IMR-90 (cell line): ENCODE measurements around the gene IL11RA. TPM values are rescaled to one million over a fixed set of nuclear protein-coding genes. Genes with fewer than 3 reads are reported as not detected.
A peak's percentile ranks its signal among the peaks of the same experiment; 100 is the strongest.

Source experiments
- ATAC-seq: fragments of 200-7000 bp; cut with Tn5 transposase; 2 replicates; pipeline ENCODE4 v1.9.1; 2020; ENCODE audit warnings: low read depth, mild to moderate bottlenecking, moderate library complexity
- BruUV-seq: library from RNA; stranded (reverse); fragments of 400-500 nt; replicated peaks from 2 replicates; lab custom pipeline; 2021; lab: Mats Ljungman, UMichigan
- CTCF ChIA-PET: fragments of 300-600 bp; formaldehyde crosslinking; extraction: SDS; loops from one replicate; lab custom pipeline; 2021; ENCODE audit warnings: antibody characterized with exemption; lab: Yijun Ruan, JAX
- POLR2A ChIA-PET: fragments of 300-600 bp; sonication (Branson Sonifier 250); formaldehyde crosslinking; loops from one replicate; lab custom pipeline; 2022; ENCODE audit warnings: antibody characterized with exemption; ENCODE audit not compliant: unreplicated experiment; lab: Charles Lee
- DNase-seq: peaks from one replicate; pipeline ENCODE4 v3.0.0; 2013
- H2AFZ ChIP-seq: replicated peaks from 2 replicates; pipeline ENCODE3; 2013; ENCODE audit warnings: low read length, mild to moderate bottlenecking; ENCODE audit not compliant: poor library complexity
- H2AK5ac ChIP-seq: 2 replicates; pipeline ENCODE4 v1.6.1; 2013; ENCODE audit warnings: low read depth, low read length, inconsistent platforms
- H2AK9ac ChIP-seq: replicated peaks from 2 replicates; pipeline ENCODE3; 2013; ENCODE audit warnings: mild to moderate bottlenecking, low read depth, low read length, moderate library complexity; ENCODE audit not compliant: poor library complexity
- H2BK120ac ChIP-seq: 2 replicates; pipeline ENCODE4 v1.6.1; 2013; ENCODE audit warnings: low read depth, low read length, inconsistent platforms
- H2BK15ac ChIP-seq: 3 replicates; pipeline ENCODE4 v1.6.1; 2013; ENCODE audit warnings: low read depth, low read length, inconsistent platforms
- H2BK20ac ChIP-seq: 2 replicates; pipeline ENCODE4 v1.6.1; 2013; ENCODE audit warnings: low read depth, mild to moderate bottlenecking, inconsistent platforms, low read length, moderate library complexity
- H2BK5ac ChIP-seq: 2 replicates; pipeline ENCODE4 v1.6.1; 2013; ENCODE audit warnings: mild to moderate bottlenecking, low read depth, low read length, inconsistent platforms; ENCODE audit not compliant: poor library complexity, severe bottlenecking
- H3K14ac ChIP-seq: replicated peaks from 2 replicates; pipeline ENCODE4 v1.6.1; 2013; ENCODE audit warnings: low read depth, low read length, inconsistent platforms
- H3K18ac ChIP-seq: 2 replicates; pipeline ENCODE4 v1.6.1; 2013; ENCODE audit warnings: low read depth, low read length, control low read depth
- H3K23ac ChIP-seq: 2 replicates; pipeline ENCODE4 v1.6.1; 2013; ENCODE audit warnings: low read depth, low read length, inconsistent platforms
- H3K27ac ChIP-seq: 2 replicates; pipeline ENCODE4 v1.5.1; 2013; ENCODE audit warnings: mild to moderate bottlenecking, control low read depth, low read length; ENCODE audit not compliant: insufficient read depth
- H3K27me3 ChIP-seq: 2 replicates; pipeline ENCODE4 v1.6.1; 2013; ENCODE audit warnings: low read length; ENCODE audit not compliant: control insufficient read depth, insufficient read depth
- H3K36me3 ChIP-seq: 2 replicates; pipeline ENCODE4 v1.6.1; 2013; ENCODE audit warnings: low read length, mixed read lengths; ENCODE audit not compliant: control insufficient read depth, insufficient read depth
- H3K4ac ChIP-seq: 2 replicates; pipeline ENCODE4 v1.6.1; 2013; ENCODE audit warnings: low read depth, low read length, inconsistent platforms
- H3K4me1 ChIP-seq: 2 replicates; pipeline ENCODE4 v1.6.1; 2013; ENCODE audit warnings: low read length, mixed read lengths; ENCODE audit not compliant: control insufficient read depth, insufficient read depth
- H3K4me2 ChIP-seq: 2 replicates; pipeline ENCODE4 v1.6.1; 2013; ENCODE audit warnings: low read depth, mild to moderate bottlenecking, control low read depth, low read length, moderate library complexity
- H3K4me3 ChIP-seq: 2 replicates; pipeline ENCODE4 v1.5.1; 2013; ENCODE audit warnings: low read depth, mild to moderate bottlenecking, control low read depth, low read length, moderate library complexity; ENCODE audit not compliant: insufficient read depth
- H3K56ac ChIP-seq: 2 replicates; pipeline ENCODE4 v1.6.1; 2013; ENCODE audit warnings: low read length, inconsistent platforms; ENCODE audit not compliant: insufficient read depth; ENCODE audit errors: extremely low read depth
- H3K79me1 ChIP-seq, 2 experiments: 2 replicates each; pipeline ENCODE4 v1.6.1; 2013; ENCODE audit warnings: low read length in 2 of 2, inconsistent platforms in 1 of 2, low read depth in 1 of 2
- H3K9ac ChIP-seq: 2 replicates; pipeline ENCODE4 v1.6.1; 2013; ENCODE audit warnings: low read depth, low read length, control low read depth
- H3K9me1 ChIP-seq: 2 replicates; pipeline ENCODE4 v1.6.1; 2013; ENCODE audit warnings: low read length, inconsistent platforms; ENCODE audit not compliant: insufficient read depth
- H3K9me3 ChIP-seq: 2 replicates; pipeline ENCODE4 v1.6.1; 2013; ENCODE audit warnings: low read length; ENCODE audit not compliant: control insufficient read depth, insufficient read depth
- H4K20me1 ChIP-seq: 2 replicates; pipeline ENCODE4 v1.6.1; 2013; ENCODE audit warnings: low read length, inconsistent platforms; ENCODE audit not compliant: insufficient read depth
- H4K5ac ChIP-seq: 2 replicates; pipeline ENCODE4 v1.6.1; 2013; ENCODE audit warnings: mild to moderate bottlenecking, low read depth, low read length, control low read depth
- H4K8ac ChIP-seq, 2 experiments: 2 replicates each; pipeline ENCODE4 v1.6.1; 2013; ENCODE audit warnings: low read depth in 2 of 2, low read length in 2 of 2, control low read depth in 1 of 2, inconsistent platforms in 1 of 2
- H4K91ac ChIP-seq: 2 replicates; pipeline ENCODE4 v1.6.1; 2013; ENCODE audit warnings: low read depth, low read length, inconsistent platforms; ENCODE audit not compliant: insufficient read depth
- CEBPB ChIP-seq: IDR thresholded peaks from 2 replicates; pipeline ENCODE4 v1.6.1; 2012; ENCODE audit warnings: low read depth, low read length, improper control_type of control experiment
- CHD1 ChIP-seq: IDR thresholded peaks from 2 replicates; pipeline ENCODE4 v1.6.1; 2012; ENCODE audit warnings: low read depth, low read length, improper control_type of control experiment
- FOS ChIP-seq: fragments of 150-350 bp; IDR thresholded peaks from 2 replicates; pipeline ENCODE4 v1.6.1; 2016; ENCODE audit warnings: low read depth, low read length
- MAFK ChIP-seq: IDR thresholded peaks from 2 replicates; pipeline ENCODE4 v1.6.1; 2012; ENCODE audit warnings: low read depth, low read length, improper control_type of control experiment
- MAZ ChIP-seq: IDR thresholded peaks from 2 replicates; pipeline ENCODE4 v1.6.1; 2012; ENCODE audit warnings: low read depth, mild to moderate bottlenecking, low read length, improper control_type of control experiment, moderate library complexity, borderline replicate concordance
- MXI1 ChIP-seq: IDR thresholded peaks from 2 replicates; pipeline ENCODE4 v1.6.1; 2012; ENCODE audit warnings: low read depth, mild to moderate bottlenecking, low read length, moderate library complexity, borderline replicate concordance
- NFE2L2 ChIP-seq: fragments of 150-350 bp; IDR thresholded peaks from 2 replicates; pipeline ENCODE4 v1.6.1; 2016; ENCODE audit warnings: low read depth, mild to moderate bottlenecking, low read length
- POLR2A ChIP-seq: IDR thresholded peaks from 2 replicates; pipeline ENCODE4 v1.6.1; 2012; ENCODE audit warnings: mild to moderate bottlenecking, low read depth, low read length
- RAD21 ChIP-seq: IDR thresholded peaks from 2 replicates; pipeline ENCODE4 v1.6.1; 2012; ENCODE audit warnings: low read length, improper control_type of control experiment
- RCOR1 ChIP-seq: IDR thresholded peaks from 2 replicates; pipeline ENCODE4 v1.6.1; 2012; ENCODE audit warnings: mild to moderate bottlenecking, low read length, improper control_type of control experiment; ENCODE audit not compliant: insufficient replicate concordance
- RFX5 ChIP-seq: IDR thresholded peaks from 2 replicates; pipeline ENCODE4 v1.8.0; 2012; ENCODE audit warnings: low read depth, mild to moderate bottlenecking, low read length, moderate library complexity
- SMC3 ChIP-seq: fragments of 150-350 bp; IDR thresholded peaks from 2 replicates; pipeline ENCODE4 v1.6.1; 2016; ENCODE audit warnings: low read depth, mild to moderate bottlenecking, antibody characterized with exemption, low read length, moderate library complexity
- WGBS, 2 experiments: methylation state at CpG; one replicate each; pipeline versions ENCODE4 v1.1.5 to v1.1.7; 2013; ENCODE audit warnings: missing lambda C conversion rate in 2 of 2; ENCODE audit not compliant: insufficient read length in 1 of 2; ENCODE audit errors: extremely low coverage in 2 of 2; 5-methylcytosine and 5-hydroxymethylcytosine counted together
- dilution Hi-C: fragments of 300-500 bp; cut with HindIII; formaldehyde crosslinking; loops from one replicate; pipeline ENCODE4 v1.14.3; 2018; ENCODE audit warnings: low sequenced_read_pairs; ENCODE audit not compliant: unreplicated experiment
- in situ Hi-C: fragments of 300-500 bp; cut with MboI; formaldehyde crosslinking; loops from 3 replicates; pipeline ENCODE4 v1.14.3; 2019; ENCODE audit warnings: low sequenced_read_pairs, inconsistent platforms, mixed read lengths
- intact Hi-C: fragments of 100-400 bp; cut with micrococcal nuclease; formaldehyde crosslinking; loops from 2 replicates; pipeline ENCODE4 v1.10.0; 2022
- polyA plus RNA-seq, 3 experiments: library from polyadenylated mRNA; depleted of rRNA; stranded (reverse); fragments of >200 nt; gene quantifications; 2 replicates each; pipeline ENCODE4 v1.2.3, GENCODE V29; 2012; ENCODE audit warnings: low replicate concordance in 1 of 3
- total RNA-seq: library from RNA; depleted of rRNA; stranded (reverse); fragments of >200 nt; gene quantifications from 2 replicates; pipeline ENCODE4 v1.2.3, GENCODE V29; 2012
- TF ChIP-seq, protein P1 (sequence below): conservative IDR thresholded peaks from 2 replicates; pipeline ENCODE4 v1.5.1; 2012; ENCODE audit warnings: mild to moderate bottlenecking, low read depth, low read length, improper control_type of control experiment
- TF ChIP-seq, protein P2 (sequence below): fragments of 150-350 bp; IDR thresholded peaks from 2 replicates; pipeline ENCODE4 v1.6.1; 2016; ENCODE audit warnings: low read depth, mild to moderate bottlenecking, low read length, moderate library complexity, borderline replicate concordance
- TF ChIP-seq, protein P3 (sequence below): fragments of 150-350 bp; IDR thresholded peaks from 2 replicates; pipeline ENCODE4 v1.6.1; 2017; ENCODE audit warnings: mild to moderate bottlenecking, antibody characterized with exemption, low read length, low read depth

Gene IL11RA
- total and polyA plus RNA-seq, 2 of the 4 experiments (the other 2 are of a cell fraction): 8.2 to 15.9 TPM

DNA sequence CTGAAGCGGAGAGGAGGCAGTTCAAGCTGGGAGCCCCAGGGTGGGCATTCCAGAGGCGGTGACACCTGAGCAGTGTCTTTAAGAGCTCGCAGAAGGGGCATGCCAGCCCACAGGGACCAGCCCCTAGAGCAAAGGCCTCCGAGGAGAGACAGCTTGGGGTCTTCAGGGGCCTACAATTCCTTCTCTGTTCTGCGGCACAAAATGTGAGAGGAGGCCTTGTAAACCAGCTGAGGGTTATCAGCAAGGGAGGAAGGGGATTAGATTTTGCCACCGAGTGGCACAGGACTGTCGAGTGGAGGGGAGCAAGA, 13.9 kb upstream of the IL11RA start:
- Histone ChIP-seq H3K14ac (peak overlapping the region; percentile 91), H2BK20ac (no peak overlapping the region; the same call in 1 of the 2 replicates), H3K27ac (peak overlapping the region; percentile 81), H3K9me3 (no peaks in the 10 kb centered on the region), H2BK15ac (no peak overlapping the region), H3K27me3 (no peaks in the 10 kb centered on the region), H2BK120ac (peak overlapping the region; percentile 81), H3K4me2 (peak overlapping the region; percentile 87), H2AK9ac (peak overlapping the region; percentile 63), H3K9ac (peak overlapping the region; percentile 70), H2AFZ (peak overlapping the region; percentile 97), H4K20me1 (peaks cover 9% of the 10 kb centered on the region; the same call in 1 of the 2 replicates), H3K23ac (peak overlapping the region; percentile 30), H3K4me1 (peaks cover 4% of the 10 kb centered on the region), H3K18ac (no peak overlapping the region; the same call in 1 of the 2 replicates), H4K8ac (peak overlapping the region; percentile 96 to 99), H3K79me1 (peaks cover 13 to 36% of the 10 kb centered on the region in 2 experiments), H2BK5ac (peak overlapping the region; percentile 71), H3K56ac (0 out of 2 replicates have a peak overlapping the region, but pooled peaks have one; percentile 27), H4K5ac (peak overlapping the region; percentile 93), H3K36me3 (peaks cover 6% of the 10 kb centered on the region), H4K91ac (peak overlapping the region; percentile 85), H3K4me3 (peak overlapping the region; percentile 84), H3K9me1 (peaks cover 13% of the 10 kb centered on the region; the same call in 1 of the 2 replicates), H2AK5ac (peak overlapping the region; percentile 96), H3K4ac (peak overlapping the region; percentile 90)
- in situ Hi-C loops (no loop called here), dilution Hi-C loops (no loop called here), intact Hi-C loops (no loop called here)
- no TSS peak for BruUV-seq
- no peak for DNase-seq
- TF ChIP-seq CHD1: no peak
- no peak for TF ChIP-seq RCOR1
- no peak for TF ChIP-seq MAFK
- no peak for TF ChIP-seq FOS
- TF ChIP-seq NFE2L2: no peak
- TF ChIP-seq, protein P1, sequence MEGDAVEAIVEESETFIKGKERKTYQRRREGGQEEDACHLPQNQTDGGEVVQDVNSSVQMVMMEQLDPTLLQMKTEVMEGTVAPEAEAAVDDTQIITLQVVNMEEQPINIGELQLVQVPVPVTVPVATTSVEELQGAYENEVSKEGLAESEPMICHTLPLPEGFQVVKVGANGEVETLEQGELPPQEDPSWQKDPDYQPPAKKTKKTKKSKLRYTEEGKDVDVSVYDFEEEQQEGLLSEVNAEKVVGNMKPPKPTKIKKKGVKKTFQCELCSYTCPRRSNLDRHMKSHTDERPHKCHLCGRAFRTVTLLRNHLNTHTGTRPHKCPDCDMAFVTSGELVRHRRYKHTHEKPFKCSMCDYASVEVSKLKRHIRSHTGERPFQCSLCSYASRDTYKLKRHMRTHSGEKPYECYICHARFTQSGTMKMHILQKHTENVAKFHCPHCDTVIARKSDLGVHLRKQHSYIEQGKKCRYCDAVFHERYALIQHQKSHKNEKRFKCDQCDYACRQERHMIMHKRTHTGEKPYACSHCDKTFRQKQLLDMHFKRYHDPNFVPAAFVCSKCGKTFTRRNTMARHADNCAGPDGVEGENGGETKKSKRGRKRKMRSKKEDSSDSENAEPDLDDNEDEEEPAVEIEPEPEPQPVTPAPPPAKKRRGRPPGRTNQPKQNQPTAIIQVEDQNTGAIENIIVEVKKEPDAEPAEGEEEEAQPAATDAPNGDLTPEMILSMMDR: no peak
- no peak for TF ChIP-seq CEBPB
- TF ChIP-seq MAZ: no peak
- no peak for TF ChIP-seq RAD21
- TF ChIP-seq, protein P2, sequence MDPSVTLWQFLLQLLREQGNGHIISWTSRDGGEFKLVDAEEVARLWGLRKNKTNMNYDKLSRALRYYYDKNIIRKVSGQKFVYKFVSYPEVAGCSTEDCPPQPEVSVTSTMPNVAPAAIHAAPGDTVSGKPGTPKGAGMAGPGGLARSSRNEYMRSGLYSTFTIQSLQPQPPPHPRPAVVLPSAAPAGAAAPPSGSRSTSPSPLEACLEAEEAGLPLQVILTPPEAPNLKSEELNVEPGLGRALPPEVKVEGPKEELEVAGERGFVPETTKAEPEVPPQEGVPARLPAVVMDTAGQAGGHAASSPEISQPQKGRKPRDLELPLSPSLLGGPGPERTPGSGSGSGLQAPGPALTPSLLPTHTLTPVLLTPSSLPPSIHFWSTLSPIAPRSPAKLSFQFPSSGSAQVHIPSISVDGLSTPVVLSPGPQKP: no peak
- no peak for TF ChIP-seq RFX5
- TF ChIP-seq SMC3: no peak
- TF ChIP-seq, protein P3, sequence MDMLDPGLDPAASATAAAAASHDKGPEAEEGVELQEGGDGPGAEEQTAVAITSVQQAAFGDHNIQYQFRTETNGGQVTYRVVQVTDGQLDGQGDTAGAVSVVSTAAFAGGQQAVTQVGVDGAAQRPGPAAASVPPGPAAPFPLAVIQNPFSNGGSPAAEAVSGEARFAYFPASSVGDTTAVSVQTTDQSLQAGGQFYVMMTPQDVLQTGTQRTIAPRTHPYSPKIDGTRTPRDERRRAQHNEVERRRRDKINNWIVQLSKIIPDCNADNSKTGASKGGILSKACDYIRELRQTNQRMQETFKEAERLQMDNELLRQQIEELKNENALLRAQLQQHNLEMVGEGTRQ: no peak
- no peak for TF ChIP-seq POLR2A
- TF ChIP-seq MXI1: no peak
- CTCF ChIA-PET: interaction anchor here (0.6 kb wide), 1 partner anchor 9 kb away, joined by 3 read pairs; the partner anchor contains the start of gene GALT
- POLR2A ChIA-PET: interaction anchor here (2.0 kb wide), 1 partner anchor 9 kb away, joined by 10 read pairs; the partner anchor contains the start of gene GALT
- 4% methylated on average over 4 of the region's 7 CpGs; no CpG with 5 or more reads in 1 of the 2 experiments for WGBS, 2 experiments
- ATAC-seq: no peak
